ENCODE results near the gene ARHGEF35. TPM values are rescaled to one million over a fixed set of nuclear protein-coding genes. Genes with fewer than 3 reads are reported as not detected.
A peak's percentile ranks its signal among the peaks of the same experiment; 100 is the strongest.

ARHGEF35 gene
- total and polyA plus RNA-seq, 4 donors: 4.6 to 11.3 (median 7.2) TPM

DNA sequence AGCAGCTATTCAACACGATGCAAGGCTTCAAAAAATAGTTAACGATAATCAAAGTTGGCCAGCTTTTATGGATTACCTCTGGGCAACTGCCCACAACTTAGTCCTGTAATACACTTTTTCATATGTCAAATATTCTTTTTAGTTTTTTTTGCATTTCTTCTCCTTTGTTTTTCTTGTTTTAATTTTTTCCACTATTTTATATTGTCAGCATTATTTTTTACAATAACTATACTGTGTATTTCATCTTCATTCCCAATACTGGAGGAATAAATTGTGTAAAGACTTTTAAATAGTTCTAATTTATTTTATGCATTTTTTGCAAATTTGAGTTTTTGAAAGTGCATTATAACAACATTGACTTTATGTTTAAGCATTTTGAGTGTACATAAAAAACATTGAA lies 30.8 kb downstream of the ARHGEF35 start:
- intact Hi-C loops (cut with DNase I): loop anchor here in 1 of 2 donors (5.0 kb wide), 1 partner anchor 52 kb away; no protein-coding TSS in a partner anchor
- no peaks in the 10 kb centered on the region for H3K9me3 ChIP-seq (ENCODE audit: control insufficient read depth, low read length)
- WGBS, 2 donors: 75 to 80% methylated on average over 2 of the region's 2 CpGs

GRCh38 chr7:144158861-144159260 lies 36.8 kb downstream of the ARHGEF35 start:
- WGBS, 2 donors: 89 to 92% methylated on average over 1 of the region's 1 CpG
- no peaks in the 10 kb centered on the region for H3K9me3 ChIP-seq (ENCODE audit: control insufficient read depth, low read length)

More for the DNA sequence above, 30.8 kb downstream of the ARHGEF35 start:
- no peaks in the 10 kb centered on the region for H3K27me3 ChIP-seq (ENCODE audit: control insufficient read depth in 1 of 2, insufficient read depth in 2 of 2, low read length in 1 of 2)
- no peaks in the 10 kb centered on the region for H3K4me1 ChIP-seq (ENCODE audit: control insufficient read depth in 1 of 2, insufficient read depth in 2 of 2, low read length in 2 of 2)
- H3K36me3 ChIP-seq (ENCODE audit: control insufficient read depth in 1 of 2, insufficient read depth in 2 of 2, low read length in 1 of 2): no peaks in the 10 kb centered on the region
- ATAC-seq (ENCODE audit: low FRiP score) (no peak), DNase-seq (no peak)
- H3K4me3 ChIP-seq (ENCODE audit: low read length in 2 of 2): no peak overlapping the region
- no peak overlapping the region for H3K27ac ChIP-seq (ENCODE audit: low read depth in 1 of 2, low read length in 2 of 2)

GRCh38 chr7:144148224-144148827 lies 47.3 kb downstream of the ARHGEF35 start:
- Histone ChIP-seq H3K27ac (ENCODE audit: low read depth in 1 of 2, low read length in 2 of 2) (no peak overlapping the region), H3K4me3 (ENCODE audit: low read length in 2 of 2) (no peak overlapping the region), H3K9me3 (ENCODE audit: control insufficient read depth, low read length) (peaks cover 11% of the 10 kb centered on the region), H3K36me3 (ENCODE audit: control insufficient read depth in 1 of 2, insufficient read depth in 2 of 2, low read length in 1 of 2) (no peaks in the 10 kb centered on the region), H3K27me3 (ENCODE audit: control insufficient read depth in 1 of 2, insufficient read depth in 2 of 2, low read length in 1 of 2) (no peaks in the 10 kb centered on the region), H3K4me1 (ENCODE audit: control insufficient read depth in 1 of 2, insufficient read depth in 2 of 2, low read length in 2 of 2) (no peaks in the 10 kb centered on the region)
- DNase-seq: no peak
- intact Hi-C loops (cut with DNase I): no loop called here
- no peak for ATAC-seq (ENCODE audit: low FRiP score)
- WGBS, 2 donors: 75 to 77% methylated on average over 2 of the region's 2 CpGs

More at GRCh38 chr7:144158861-144159260, 36.8 kb downstream of the ARHGEF35 start:
- DNase-seq: no peak
- Histone ChIP-seq H3K27ac (ENCODE audit: low read depth in 1 of 2, low read length in 2 of 2) (no peak overlapping the region), H3K4me1 (ENCODE audit: control insufficient read depth in 1 of 2, insufficient read depth in 2 of 2, low read length in 2 of 2) (no peaks in the 10 kb centered on the region), H3K27me3 (ENCODE audit: control insufficient read depth in 1 of 2, insufficient read depth in 2 of 2, low read length in 1 of 2) (no peaks in the 10 kb centered on the region), H3K36me3 (ENCODE audit: control insufficient read depth in 1 of 2, insufficient read depth in 2 of 2, low read length in 1 of 2) (no peaks in the 10 kb centered on the region), H3K4me3 (ENCODE audit: low read length in 2 of 2) (no peak overlapping the region)
- no peak for ATAC-seq (ENCODE audit: low FRiP score)
- intact Hi-C loops (cut with DNase I): no loop called here

GRCh38 chr7:144144426-144144825 lies 51.2 kb downstream of the ARHGEF35 start:
- DNase-seq (no peak), ATAC-seq (ENCODE audit: low FRiP score) (no peak)
- Histone ChIP-seq H3K27ac (ENCODE audit: low read depth in 1 of 2, low read length in 2 of 2) (no peak overlapping the region), H3K4me1 (ENCODE audit: control insufficient read depth in 1 of 2, insufficient read depth in 2 of 2, low read length in 2 of 2) (no peaks in the 10 kb centered on the region), H3K9me3 (ENCODE audit: control insufficient read depth, low read length) (peaks cover 11% of the 10 kb centered on the region), H3K27me3 (ENCODE audit: control insufficient read depth in 1 of 2, insufficient read depth in 2 of 2, low read length in 1 of 2) (no peaks in the 10 kb centered on the region), H3K4me3 (ENCODE audit: low read length in 2 of 2) (no peak overlapping the region), H3K36me3 (ENCODE audit: control insufficient read depth in 1 of 2, insufficient read depth in 2 of 2, low read length in 1 of 2) (no peaks in the 10 kb centered on the region)
- intact Hi-C loops (cut with DNase I): no loop called here
- WGBS, 2 donors: 93 to 94% methylated on average over 3 of the region's 3 CpGs

GRCh38 chr7:144142187-144142586 lies 53.4 kb downstream of the ARHGEF35 start:
- H3K36me3 ChIP-seq (ENCODE audit: control insufficient read depth in 1 of 2, insufficient read depth in 2 of 2, low read length in 1 of 2): no peaks in the 10 kb centered on the region
- H3K27ac ChIP-seq (ENCODE audit: low read depth in 1 of 2, low read length in 2 of 2): no peak overlapping the region
- DNase-seq (no peak), ATAC-seq (ENCODE audit: low FRiP score) (peak; percentile 29)
- WGBS, 2 donors: 81 to 88% methylated on average over 3 of the region's 3 CpGs
- no peak overlapping the region for H3K4me3 ChIP-seq (ENCODE audit: low read length in 2 of 2)
- H3K27me3 ChIP-seq (ENCODE audit: control insufficient read depth in 1 of 2, insufficient read depth in 2 of 2, low read length in 1 of 2): no peaks in the 10 kb centered on the region
- intact Hi-C loops (cut with DNase I): no loop called here
- H3K9me3 ChIP-seq (ENCODE audit: control insufficient read depth, low read length): peaks cover 9% of the 10 kb centered on the region
- H3K4me1 ChIP-seq (ENCODE audit: control insufficient read depth in 1 of 2, insufficient read depth in 2 of 2, low read length in 2 of 2): no peaks in the 10 kb centered on the region

GRCh38 chr7:144137501-144137900 lies 58.1 kb downstream of the ARHGEF35 start:
- Histone ChIP-seq H3K4me1 (ENCODE audit: control insufficient read depth in 1 of 2, insufficient read depth in 2 of 2, low read length in 2 of 2) (no peaks in the 10 kb centered on the region), H3K27ac (ENCODE audit: low read depth in 1 of 2, low read length in 2 of 2) (no peak overlapping the region), H3K27me3 (ENCODE audit: control insufficient read depth in 1 of 2, insufficient read depth in 2 of 2, low read length in 1 of 2) (no peaks in the 10 kb centered on the region), H3K4me3 (ENCODE audit: low read length in 2 of 2) (no peak overlapping the region), H3K36me3 (ENCODE audit: control insufficient read depth in 1 of 2, insufficient read depth in 2 of 2, low read length in 1 of 2) (no peaks in the 10 kb centered on the region), H3K9me3 (ENCODE audit: control insufficient read depth, low read length) (no peaks in the 10 kb centered on the region)
- intact Hi-C loops (cut with DNase I): loop anchor here in 1 of 2 donors (10.0 kb wide), 1 partner anchor 173 kb away; no protein-coding TSS in a partner anchor
- DNase-seq (no peak), ATAC-seq (ENCODE audit: low FRiP score) (no peak)
- 43 to 67% methylated on average over 1 of the region's 1 CpG for WGBS, 2 donors

Other genes with a start within 250 kb of the ARHGEF35 start
- not detected for gene OR2F1, start 241.0 kb downstream of the ARHGEF35 start, total RNA-seq
- gene OR2F1, start 241.0 kb downstream of the ARHGEF35 start, polyA plus RNA-seq: not detected
- not detected for gene OR6B1, start 195.5 kb downstream of the ARHGEF35 start, total RNA-seq
- not detected for gene OR6B1, start 195.5 kb downstream of the ARHGEF35 start, polyA plus RNA-seq
- not detected for gene OR2A5, start 146.9 kb downstream of the ARHGEF35 start, total RNA-seq
- not detected for gene OR2A5, start 146.9 kb downstream of the ARHGEF35 start, polyA plus RNA-seq
- gene OR2A25, start 126.0 kb downstream of the ARHGEF35 start, total RNA-seq: not detected
- gene OR2A25, start 126.0 kb downstream of the ARHGEF35 start, polyA plus RNA-seq: not detected
- gene OR2A12, start 109.6 kb downstream of the ARHGEF35 start, total RNA-seq: not detected
- gene OR2A12, start 109.6 kb downstream of the ARHGEF35 start, polyA plus RNA-seq: not detected
- gene OR2A2, start 86.2 kb downstream of the ARHGEF35 start, total RNA-seq: not detected
- gene OR2A2, start 86.2 kb downstream of the ARHGEF35 start, polyA plus RNA-seq: not detected
- gene OR2A14, start 72.7 kb downstream of the ARHGEF35 start, total RNA-seq: not detected
- gene OR2A14, start 72.7 kb downstream of the ARHGEF35 start, polyA plus RNA-seq: not detected
- gene CTAGE4, start 12.4 kb downstream of the ARHGEF35 start, total RNA-seq: 1 to 10 TPM in 1 of 2 donors, not detected in 1; 4.3 TPM
- gene CTAGE4, start 12.4 kb downstream of the ARHGEF35 start, polyA plus RNA-seq: 1 to 10 TPM; 1.5 to 2.0 TPM
- gene OR2A42, start 43.8 kb upstream of the ARHGEF35 start, total RNA-seq: 1 to 10 TPM in 1 of 2 donors, not detected in 1; 1.3 TPM
- under 1 TPM; 0.03 to 0.50 TPM for gene OR2A42, start 43.8 kb upstream of the ARHGEF35 start, polyA plus RNA-seq
- 1 to 10 TPM; 1.5 to 4.7 TPM for gene OR2A7, start 69.0 kb upstream of the ARHGEF35 start, total RNA-seq
- gene OR2A7, start 69.0 kb upstream of the ARHGEF35 start, polyA plus RNA-seq: under 1 TPM in 1 of 2 donors, not detected in 1; 0.67 TPM
- 1 to 10 TPM in 1 of 2 donors, under 1 TPM in 1; 0.21 to 1.2 TPM for gene CTAGE8, start 73.5 kb upstream of the ARHGEF35 start, total RNA-seq
- not detected for gene CTAGE8, start 73.5 kb upstream of the ARHGEF35 start, polyA plus RNA-seq
- gene OR2A1, start 116.6 kb upstream of the ARHGEF35 start, total RNA-seq: under 1 TPM; 0.16 to 0.39 TPM
- gene OR2A1, start 116.6 kb upstream of the ARHGEF35 start, polyA plus RNA-seq: under 1 TPM; 0.50 to 0.59 TPM
- 10 to 100 TPM in 1 of 2 donors, 1 to 10 TPM in 1; 9.0 to 14.5 TPM for gene ARHGEF5, start 159.6 kb upstream of the ARHGEF35 start, total RNA-seq
- gene ARHGEF5, start 159.6 kb upstream of the ARHGEF35 start, polyA plus RNA-seq: 1 to 10 TPM; 2.5 to 9.1 TPM
- not detected for gene NOBOX, start 207.9 kb upstream of the ARHGEF35 start, total RNA-seq
- gene NOBOX, start 207.9 kb upstream of the ARHGEF35 start, polyA plus RNA-seq: not detected